ENCODE measurements around the gene BOK. TPM values are rescaled to one million over a fixed set of nuclear protein-coding genes. Genes with fewer than 3 reads are reported as not detected.

The BOK gene
- total and polyA plus RNA-seq, 2 of the 13 experiments (the other 11 are each of a cell fraction or from before 2014, with no cell fraction given): 35.5 to 39.2 TPM

- TF ChIP-seq AGO2 (optimal IDR thresholded peaks at IDR 0.05; ENCODE audit: low read depth, low read length) (no peak), ZNF331 (CRISPR knock-in tag; IDR thresholded peaks at IDR 0.05) (0 out of 2 replicates have a peak, but pooled peaks have one; percentile 20), SMYD3 (CRISPR knock-in tag; IDR thresholded peaks at IDR 0.05) (no peak), ATM (IDR thresholded peaks at IDR 0.05; ENCODE audit: borderline replicate concordance) (no peak), ZNF766 (CRISPR knock-in tag; IDR thresholded peaks at IDR 0.05; ENCODE audit: borderline replicate concordance) (no peak), KLF16 (CRISPR knock-in tag; IDR thresholded peaks at IDR 0.05) (no peak), TCF7 (IDR thresholded peaks at IDR 0.05; ENCODE audit: low read depth) (no peak), RORA (CRISPR knock-in tag; IDR thresholded peaks at IDR 0.05) (no peak), SSRP1 (CRISPR knock-in tag; IDR thresholded peaks at IDR 0.05) (no peak), ZBTB10 (CRISPR knock-in tag; IDR thresholded peaks at IDR 0.05; ENCODE audit: borderline replicate concordance) (peak; percentile 59; the same call in 1 of the 2 replicates), ZMYM2 (CRISPR knock-in tag; IDR thresholded peaks at IDR 0.05) (no peak)
- TF ChIP-seq, protein P1, sequence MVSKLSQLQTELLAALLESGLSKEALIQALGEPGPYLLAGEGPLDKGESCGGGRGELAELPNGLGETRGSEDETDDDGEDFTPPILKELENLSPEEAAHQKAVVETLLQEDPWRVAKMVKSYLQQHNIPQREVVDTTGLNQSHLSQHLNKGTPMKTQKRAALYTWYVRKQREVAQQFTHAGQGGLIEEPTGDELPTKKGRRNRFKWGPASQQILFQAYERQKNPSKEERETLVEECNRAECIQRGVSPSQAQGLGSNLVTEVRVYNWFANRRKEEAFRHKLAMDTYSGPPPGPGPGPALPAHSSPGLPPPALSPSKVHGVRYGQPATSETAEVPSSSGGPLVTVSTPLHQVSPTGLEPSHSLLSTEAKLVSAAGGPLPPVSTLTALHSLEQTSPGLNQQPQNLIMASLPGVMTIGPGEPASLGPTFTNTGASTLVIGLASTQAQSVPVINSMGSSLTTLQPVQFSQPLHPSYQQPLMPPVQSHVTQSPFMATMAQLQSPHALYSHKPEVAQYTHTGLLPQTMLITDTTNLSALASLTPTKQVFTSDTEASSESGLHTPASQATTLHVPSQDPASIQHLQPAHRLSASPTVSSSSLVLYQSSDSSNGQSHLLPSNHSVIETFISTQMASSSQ (IDR thresholded peaks at IDR 0.05; ENCODE audit: low read depth): no peak
- TF ChIP-seq, protein P1 (CRISPR knock-in tag; IDR thresholded peaks at IDR 0.05; ENCODE audit: borderline replicate concordance): 0 out of 2 replicates have a peak, but pooled peaks have one; percentile 29
- TF ChIP-seq, protein P2, sequence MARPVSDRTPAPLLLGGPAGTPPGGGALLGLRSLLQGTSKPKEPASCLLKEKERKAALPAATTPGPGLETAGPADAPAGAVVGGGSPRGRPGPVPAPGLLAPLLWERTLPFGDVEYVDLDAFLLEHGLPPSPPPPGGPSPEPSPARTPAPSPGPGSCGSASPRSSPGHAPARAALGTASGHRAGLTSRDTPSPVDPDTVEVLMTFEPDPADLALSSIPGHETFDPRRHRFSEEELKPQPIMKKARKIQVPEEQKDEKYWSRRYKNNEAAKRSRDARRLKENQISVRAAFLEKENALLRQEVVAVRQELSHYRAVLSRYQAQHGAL (CRISPR knock-in tag; IDR thresholded peaks at IDR 0.05; ENCODE audit: not compliant biosample characterization): no peak
- TF ChIP-seq, protein P3, sequence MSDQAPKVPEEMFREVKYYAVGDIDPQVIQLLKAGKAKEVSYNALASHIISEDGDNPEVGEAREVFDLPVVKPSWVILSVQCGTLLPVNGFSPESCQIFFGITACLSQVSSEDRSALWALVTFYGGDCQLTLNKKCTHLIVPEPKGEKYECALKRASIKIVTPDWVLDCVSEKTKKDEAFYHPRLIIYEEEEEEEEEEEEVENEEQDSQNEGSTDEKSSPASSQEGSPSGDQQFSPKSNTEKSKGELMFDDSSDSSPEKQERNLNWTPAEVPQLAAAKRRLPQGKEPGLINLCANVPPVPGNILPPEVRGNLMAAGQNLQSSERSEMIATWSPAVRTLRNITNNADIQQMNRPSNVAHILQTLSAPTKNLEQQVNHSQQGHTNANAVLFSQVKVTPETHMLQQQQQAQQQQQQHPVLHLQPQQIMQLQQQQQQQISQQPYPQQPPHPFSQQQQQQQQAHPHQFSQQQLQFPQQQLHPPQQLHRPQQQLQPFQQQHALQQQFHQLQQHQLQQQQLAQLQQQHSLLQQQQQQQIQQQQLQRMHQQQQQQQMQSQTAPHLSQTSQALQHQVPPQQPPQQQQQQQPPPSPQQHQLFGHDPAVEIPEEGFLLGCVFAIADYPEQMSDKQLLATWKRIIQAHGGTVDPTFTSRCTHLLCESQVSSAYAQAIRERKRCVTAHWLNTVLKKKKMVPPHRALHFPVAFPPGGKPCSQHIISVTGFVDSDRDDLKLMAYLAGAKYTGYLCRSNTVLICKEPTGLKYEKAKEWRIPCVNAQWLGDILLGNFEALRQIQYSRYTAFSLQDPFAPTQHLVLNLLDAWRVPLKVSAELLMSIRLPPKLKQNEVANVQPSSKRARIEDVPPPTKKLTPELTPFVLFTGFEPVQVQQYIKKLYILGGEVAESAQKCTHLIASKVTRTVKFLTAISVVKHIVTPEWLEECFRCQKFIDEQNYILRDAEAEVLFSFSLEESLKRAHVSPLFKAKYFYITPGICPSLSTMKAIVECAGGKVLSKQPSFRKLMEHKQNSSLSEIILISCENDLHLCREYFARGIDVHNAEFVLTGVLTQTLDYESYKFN (CRISPR knock-in tag; conservative IDR thresholded peaks at IDR 0.05): no peak
- TF ChIP-seq, protein P4, sequence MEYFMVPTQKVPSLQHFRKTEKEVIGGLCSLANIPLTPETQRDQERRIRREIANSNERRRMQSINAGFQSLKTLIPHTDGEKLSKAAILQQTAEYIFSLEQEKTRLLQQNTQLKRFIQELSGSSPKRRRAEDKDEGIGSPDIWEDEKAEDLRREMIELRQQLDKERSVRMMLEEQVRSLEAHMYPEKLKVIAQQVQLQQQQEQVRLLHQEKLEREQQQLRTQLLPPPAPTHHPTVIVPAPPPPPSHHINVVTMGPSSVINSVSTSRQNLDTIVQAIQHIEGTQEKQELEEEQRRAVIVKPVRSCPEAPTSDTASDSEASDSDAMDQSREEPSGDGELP (IDR thresholded peaks at IDR 0.05; ENCODE audit: borderline replicate concordance, low read depth): no peak
These were observed 17.6 kb upstream of the BOK start (continued) for GRCh38 chr2:241540771-241541561.
